Lung (tissue), 12 donors: Measurements from ENCODE around the gene TUBB. TPM values are rescaled to one million over a fixed set of nuclear protein-coding genes. Genes with fewer than 3 reads are reported as not detected.

ENCODE experiments used
- ATAC-seq: fragments of 200-7000 bp; cut with Tn5 transposase; one replicate; pipeline ENCODE4 v1.9.1; 2020; ENCODE audit warnings: moderate number of reproducible peaks; ENCODE audit not compliant: insufficient read depth, low FRiP score
- DNase-seq, 3 donors: peaks; one replicate each; pipeline ENCODE4 v3.0.0-alpha.2; 2013 to 2017
- H3K27ac ChIP-seq, 2 donors: one replicate each; pipeline ENCODE4 v1.5.1; 2013; ENCODE audit warnings: mild to moderate bottlenecking in 2 of 2, moderate library complexity in 2 of 2, control low read depth in 1 of 2, inconsistent platforms in 1 of 2, low read depth in 1 of 2, low read length in 1 of 2
- H3K27me3 ChIP-seq, 3 donors: one replicate each; pipeline ENCODE4 v1.5.1; 2013; ENCODE audit warnings: low read length in 2 of 3; ENCODE audit not compliant: control insufficient read depth in 3 of 3, insufficient read depth in 3 of 3
- H3K36me3 ChIP-seq, 4 donors: one replicate each; pipeline ENCODE4 v1.5.1; 2013; ENCODE audit warnings: low read length in 4 of 4, mild to moderate bottlenecking in 1 of 4, moderate library complexity in 1 of 4; ENCODE audit not compliant: control insufficient read depth in 4 of 4, insufficient read depth in 4 of 4
- H3K4me1 ChIP-seq, 5 donors: one replicate each; pipeline ENCODE4 v1.5.1; 2013; ENCODE audit warnings: low read length in 5 of 5, mild to moderate bottlenecking in 2 of 5, moderate library complexity in 1 of 5; ENCODE audit not compliant: control insufficient read depth in 5 of 5, insufficient read depth in 5 of 5
- H3K4me3 ChIP-seq: one replicate; pipeline ENCODE4 v1.5.1; 2013; ENCODE audit warnings: mild to moderate bottlenecking, control low read depth, moderate library complexity
- H3K9ac ChIP-seq, 2 donors: one replicate each; pipeline ENCODE4 v1.5.1; 2013; ENCODE audit warnings: low read length in 2 of 2, control low read depth in 1 of 2; ENCODE audit not compliant: insufficient read depth in 1 of 2
- H3K9me3 ChIP-seq, 4 donors: one replicate each; pipeline ENCODE4 v1.5.1; 2013; ENCODE audit warnings: low read length in 3 of 4, mild to moderate bottlenecking in 1 of 4, moderate library complexity in 1 of 4; ENCODE audit not compliant: control insufficient read depth in 4 of 4, insufficient read depth in 3 of 4
- WGBS, 2 donors: extraction: QIAGEN DNeasy Blood & Tissue Kit; methylation state at CpG; one replicate each; pipeline ENCODE4 v1.1.7; 2013; 5-methylcytosine and 5-hydroxymethylcytosine counted together
- polyA plus RNA-seq, 2 donors: library from polyadenylated mRNA; stranded (reverse); fragments of 200-250 nt; gene quantifications; one replicate each; pipeline ENCODE4 v1.2.1, GENCODE V29; 2013
- total RNA-seq, 2 donors: library from RNA; depleted of rRNA in 1 of 2; stranded (reverse); fragments of >200 nt in 1 of 2; gene quantifications; one replicate each; pipeline ENCODE4 v1.2.1, GENCODE V29; 2014 to 2021
- TF ChIP-seq, protein P1 (sequence below): IDR thresholded peaks from 2 replicates; pipeline ENCODE4 v1.5.1; 2012; ENCODE audit warnings: mild to moderate bottlenecking; ENCODE audit errors: control extremely low read depth, extremely low read depth
- donor health status: control.
- donor health status: control.
- donor health status: Bipolar disorder and iron deficiency.
- donor health status: healthy.
- donor health status: DM: yes; HTN: yes; CAD: no.

The TUBB gene
- total and polyA plus RNA-seq, 4 donors, result 171 to 403 (median 297) TPM

- Histone ChIP-seq H3K4me3 (no peak overlapping the region), H3K4me1 (peaks cover 0 to 12% (median 3%) of the 10 kb centered on the region in 5 donors), H3K9me3 (no peaks in the 10 kb centered on the region), H3K27ac (no peak overlapping the region), H3K9ac (no peak overlapping the region), H3K27me3 (no peaks in the 10 kb centered on the region), H3K36me3 (peaks cover 20 to 41% (median 32%) of the 10 kb centered on the region in 4 donors)
- DNase-seq (no peak), ATAC-seq (no peak)
- TF ChIP-seq, protein P1, sequence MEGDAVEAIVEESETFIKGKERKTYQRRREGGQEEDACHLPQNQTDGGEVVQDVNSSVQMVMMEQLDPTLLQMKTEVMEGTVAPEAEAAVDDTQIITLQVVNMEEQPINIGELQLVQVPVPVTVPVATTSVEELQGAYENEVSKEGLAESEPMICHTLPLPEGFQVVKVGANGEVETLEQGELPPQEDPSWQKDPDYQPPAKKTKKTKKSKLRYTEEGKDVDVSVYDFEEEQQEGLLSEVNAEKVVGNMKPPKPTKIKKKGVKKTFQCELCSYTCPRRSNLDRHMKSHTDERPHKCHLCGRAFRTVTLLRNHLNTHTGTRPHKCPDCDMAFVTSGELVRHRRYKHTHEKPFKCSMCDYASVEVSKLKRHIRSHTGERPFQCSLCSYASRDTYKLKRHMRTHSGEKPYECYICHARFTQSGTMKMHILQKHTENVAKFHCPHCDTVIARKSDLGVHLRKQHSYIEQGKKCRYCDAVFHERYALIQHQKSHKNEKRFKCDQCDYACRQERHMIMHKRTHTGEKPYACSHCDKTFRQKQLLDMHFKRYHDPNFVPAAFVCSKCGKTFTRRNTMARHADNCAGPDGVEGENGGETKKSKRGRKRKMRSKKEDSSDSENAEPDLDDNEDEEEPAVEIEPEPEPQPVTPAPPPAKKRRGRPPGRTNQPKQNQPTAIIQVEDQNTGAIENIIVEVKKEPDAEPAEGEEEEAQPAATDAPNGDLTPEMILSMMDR, result no peak
- WGBS, 2 donors, result 84 to 87% methylated on average over 8 of the region's 8 CpGs
These were observed 15.6 kb downstream of the TUBB start for GRCh38 chr6:30735668-30736314.

DNA sequence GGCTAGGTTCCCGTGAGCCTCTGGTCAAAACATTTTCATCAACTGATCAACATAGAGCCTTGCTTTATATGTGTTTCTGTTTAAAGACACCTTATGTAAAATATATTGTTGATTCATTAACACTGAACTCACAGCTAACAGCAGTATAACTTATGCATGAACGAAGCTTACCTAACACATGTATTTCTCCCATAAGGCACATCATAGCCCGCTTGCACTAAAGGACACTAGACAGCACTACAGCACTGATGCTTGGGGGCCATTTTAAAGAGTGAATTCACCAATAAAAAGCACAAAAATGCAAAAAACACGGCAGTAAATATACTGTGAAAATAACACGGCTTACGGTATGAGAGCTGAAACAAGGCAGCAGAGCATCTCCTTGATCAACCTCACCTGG lies 18.4 kb downstream of the TUBB start:
- peaks cover 0 to 21% (median 18%) of the 10 kb centered on the region in 5 donors for H3K4me1 ChIP-seq
- ATAC-seq, result no peak
- no peaks in the 10 kb centered on the region for H3K27me3 ChIP-seq
- no peaks in the 10 kb centered on the region for H3K9me3 ChIP-seq
- H3K36me3 ChIP-seq, result peaks cover 14 to 31% (median 30%) of the 10 kb centered on the region in 4 donors
- no peak for DNase-seq
- H3K9ac ChIP-seq, result no peak overlapping the region
- H3K4me3 ChIP-seq, result no peak overlapping the region
- WGBS, 2 donors, result 91 to 94% methylated on average over 6 of the region's 6 CpGs
- H3K27ac ChIP-seq, result no peak overlapping the region
- TF ChIP-seq, protein P1, result no peak

DNA sequence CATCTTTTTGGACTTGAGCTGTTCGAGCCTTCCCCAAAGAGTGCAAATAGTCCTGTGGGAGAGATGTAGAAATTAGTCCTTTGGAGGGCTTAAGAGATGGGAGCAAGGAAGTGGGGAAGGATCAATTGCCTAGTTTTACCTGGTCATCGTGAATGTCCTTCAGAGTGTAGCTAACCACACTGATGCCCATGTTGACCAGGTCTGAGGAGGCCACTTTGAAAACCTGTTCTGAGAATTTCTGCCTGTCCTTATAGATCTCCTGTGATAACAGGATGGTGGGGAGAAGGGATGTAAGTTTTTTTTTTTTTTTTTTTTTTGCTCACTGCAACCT lies 20.4 kb downstream of the TUBB start:
- Histone ChIP-seq H3K4me1 (peaks cover 0 to 32% (median 18%) of the 10 kb centered on the region in 5 donors), H3K27me3 (no peaks in the 10 kb centered on the region), H3K4me3 (no peak overlapping the region), H3K27ac (no peak overlapping the region), H3K9ac (no peak overlapping the region), H3K9me3 (no peaks in the 10 kb centered on the region), H3K36me3 (peaks cover 6 to 30% (median 22%) of the 10 kb centered on the region in 4 donors)
- ATAC-seq (no peak), DNase-seq (no peak)
- 94% methylated on average over 2 of the region's 2 CpGs for WGBS, 2 donors
- TF ChIP-seq, protein P1, result no peak
